ENCODE results near the gene KIAA0232.

DNA sequence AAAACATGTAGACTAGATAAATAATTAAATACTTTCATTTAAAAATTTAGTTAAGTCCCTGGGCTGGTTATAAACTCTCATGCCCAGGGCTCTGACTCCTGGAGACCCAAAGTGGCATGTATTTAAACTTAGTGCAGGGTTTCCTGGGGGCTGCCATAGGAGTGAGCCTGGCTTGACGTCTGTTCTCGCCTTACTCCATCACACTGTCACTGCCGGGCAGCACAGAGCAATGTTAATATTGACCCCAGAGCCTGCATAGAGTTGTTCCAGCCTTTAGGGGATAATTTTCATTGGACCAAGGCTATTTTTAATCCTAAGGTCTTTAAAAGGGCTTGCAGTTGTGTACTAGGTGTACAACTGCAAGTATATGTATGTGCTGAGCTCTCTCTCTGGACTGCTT lies 31.2 kb downstream of the KIAA0232 start:
- TF ChIP-seq POLR2A (IDR thresholded peaks at IDR 0.05; ENCODE audit: low read depth, low read length), result no peak
- TF ChIP-seq POLR2AphosphoS5 (IDR thresholded peaks at IDR 0.05; ENCODE audit: low read depth, low read length), result no peak
